Neural cell (in vitro differentiated cells): ENCODE results near the gene RBP5. TPM values are rescaled to one million over a fixed set of nuclear protein-coding genes. Genes with fewer than 3 reads are reported as not detected.

Source experiments
- H2AFZ ChIP-seq: fragments of 200-600, 300-800 bp; sonication (generic), shearing (Covaris generic); 2 replicates; pipeline ENCODE4 v1.6.0; 2014; ENCODE audit warnings: low read depth, mild to moderate bottlenecking, antibody characterized with exemption, low read length, moderate library complexity
- H3F3A ChIP-seq: fragments of 200-600 bp; shearing (Covaris generic); 2 replicates; pipeline ENCODE4 v1.6.1; 2016; ENCODE audit warnings: mild to moderate bottlenecking, moderate library complexity, mixed read lengths, antibody characterized with exemption, low read length; ENCODE audit not compliant: insufficient read depth, poor library complexity, severe bottlenecking
- H3K27ac ChIP-seq: fragments of 200-600, 300-800 bp; sonication (generic), shearing (Covaris generic); 2 replicates; pipeline ENCODE4 v1.5.1; 2014; ENCODE audit warnings: mild to moderate bottlenecking, low read length, moderate library complexity
- H3K27me3 ChIP-seq: fragments of 300-800, 200-600 bp; sonication (generic), shearing (Covaris generic); 2 replicates; pipeline ENCODE4 v1.6.0; 2014; ENCODE audit warnings: mild to moderate bottlenecking, low read depth, low read length, moderate library complexity; ENCODE audit not compliant: insufficient read depth
- H3K36me3 ChIP-seq: fragments of 300-800, 200-600 bp; sonication (generic), shearing (Covaris generic); 2 replicates; pipeline ENCODE4 v1.5.1; 2014; ENCODE audit warnings: mild to moderate bottlenecking, antibody characterized with exemption, low read length, moderate library complexity; ENCODE audit not compliant: insufficient read depth
- H3K4me2 ChIP-seq: fragments of 300-800, 200-600 bp; sonication (generic), shearing (Covaris generic); 2 replicates; pipeline ENCODE4 v1.6.0; 2014; ENCODE audit warnings: mild to moderate bottlenecking, low read length
- H3K4me3 ChIP-seq: fragments of 300-800, 200-600 bp; sonication (generic), shearing (Covaris generic); 2 replicates; pipeline ENCODE4 v1.5.1; 2014; ENCODE audit warnings: mild to moderate bottlenecking, low read length, moderate library complexity
- H3K79me2 ChIP-seq: fragments of 200-600 bp; shearing (Covaris generic); replicated peaks from 2 replicates; pipeline ENCODE4 v1.6.0; 2014; ENCODE audit warnings: mild to moderate bottlenecking, low read length, moderate library complexity; ENCODE audit not compliant: insufficient read depth
- H3K9ac ChIP-seq: fragments of 300-800, 200-600 bp; sonication (generic), shearing (Covaris generic); 2 replicates; pipeline ENCODE4 v1.6.1; 2016; ENCODE audit warnings: mild to moderate bottlenecking, low read length, mixed read lengths
- H3K9me2 ChIP-seq: fragments of 200-600 bp; shearing (Covaris generic); 2 replicates; pipeline ENCODE4 v1.6.1; 2016; ENCODE audit warnings: mild to moderate bottlenecking, low read length, mixed read lengths; ENCODE audit not compliant: insufficient read depth
- H3K9me3 ChIP-seq: fragments of 200-600, 300-800 bp; sonication (generic), shearing (Covaris generic); 2 replicates; pipeline ENCODE4 v1.6.1; 2016; ENCODE audit warnings: mild to moderate bottlenecking, mixed run types, low read length, moderate library complexity, mixed read lengths
- H4K20me1 ChIP-seq: fragments of 200-600 bp; shearing (Covaris generic); 2 replicates; pipeline ENCODE4 v1.6.1; 2016; ENCODE audit warnings: mild to moderate bottlenecking, mixed run types; ENCODE audit not compliant: insufficient read depth
- EP300 ChIP-seq: fragments of 450-650 bp; conservative IDR thresholded peaks from 2 replicates; pipeline ENCODE4 v1.6.1; 2014; ENCODE audit warnings: antibody characterized with exemption, mild to moderate bottlenecking, moderate library complexity; ENCODE audit not compliant: poor library complexity, severe bottlenecking
- EZH2 ChIP-seq: fragments of 200-600, 300-800 bp; shearing (Covaris generic), sonication (generic); IDR thresholded peaks from 2 replicates; pipeline ENCODE4 v1.6.1; 2014; ENCODE audit warnings: antibody characterized with exemption, low read length, borderline replicate concordance, mild to moderate bottlenecking; ENCODE audit not compliant: insufficient read depth, poor library complexity, severe bottlenecking
- MXI1 ChIP-seq: fragments of 450-650 bp; conservative IDR thresholded peaks from 2 replicates; pipeline ENCODE4 v1.6.1; 2014; ENCODE audit warnings: antibody characterized with exemption, mild to moderate bottlenecking; ENCODE audit not compliant: poor library complexity, severe bottlenecking
- POLR2AphosphoS5 ChIP-seq: IDR thresholded peaks from 2 replicates; pipeline ENCODE4 v1.6.1; 2012
- RAD21 ChIP-seq: fragments of 450-650 bp; conservative IDR thresholded peaks from 2 replicates; pipeline ENCODE4 v1.6.1; 2014; ENCODE audit warnings: antibody characterized with exemption, mild to moderate bottlenecking, moderate library complexity
- SMC3 ChIP-seq: fragments of 450-650 bp; conservative IDR thresholded peaks from 2 replicates; pipeline ENCODE4 v1.6.1; 2014; ENCODE audit warnings: antibody characterized with exemption, mild to moderate bottlenecking, moderate library complexity; ENCODE audit not compliant: poor library complexity
- TAF1 ChIP-seq: IDR thresholded peaks from 2 replicates; pipeline ENCODE4 v1.6.1; 2012; ENCODE audit warnings: low read depth
- polyA plus RNA-seq: library from polyadenylated mRNA; depleted of rRNA; stranded (reverse); fragments of >200 nt; gene quantifications from 2 replicates; pipeline ENCODE4 v1.2.3, GENCODE V29; 2014
- TF ChIP-seq, protein P1 (sequence below): IDR thresholded peaks from 2 replicates; pipeline ENCODE4 v1.6.1; 2012; ENCODE audit warnings: borderline replicate concordance
- TF ChIP-seq, protein P2 (sequence below): fragments of 450-650 bp; IDR thresholded peaks from 2 replicates; pipeline ENCODE4 v1.5.1; 2014; ENCODE audit warnings: antibody characterized with exemption, mild to moderate bottlenecking, moderate library complexity; ENCODE audit not compliant: poor library complexity, severe bottlenecking

The RBP5 gene
- polyA plus RNA-seq, 1 donor from 2014 or later: 1.9 TPM

DNA sequence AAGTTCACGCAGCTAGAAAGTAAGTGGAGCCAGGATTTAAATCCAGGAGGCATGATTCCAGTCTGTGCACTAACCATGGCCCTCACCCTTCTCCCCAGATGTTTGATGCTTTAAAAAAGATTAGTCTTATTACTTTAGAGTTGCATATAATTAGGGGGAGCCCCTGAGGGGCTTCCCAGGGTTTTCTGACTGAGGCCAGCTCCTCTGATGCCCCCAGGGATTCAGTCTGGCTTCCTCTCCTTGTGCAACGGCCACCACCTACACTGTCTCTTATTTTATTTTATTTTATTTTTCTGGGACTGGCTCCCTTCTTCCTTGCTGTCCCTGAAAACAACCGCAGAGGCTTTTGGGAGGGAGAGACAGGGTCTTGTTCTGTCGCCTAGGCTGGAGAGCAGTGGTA is 24.1 kb upstream of the RBP5 start:
- TF ChIP-seq RAD21 (no peak), SMC3 (no peak), EP300 (no peak), TAF1 (no peak), POLR2AphosphoS5 (no peak), EZH2 (no peak), MXI1 (no peak)
- TF ChIP-seq, protein P1, sequence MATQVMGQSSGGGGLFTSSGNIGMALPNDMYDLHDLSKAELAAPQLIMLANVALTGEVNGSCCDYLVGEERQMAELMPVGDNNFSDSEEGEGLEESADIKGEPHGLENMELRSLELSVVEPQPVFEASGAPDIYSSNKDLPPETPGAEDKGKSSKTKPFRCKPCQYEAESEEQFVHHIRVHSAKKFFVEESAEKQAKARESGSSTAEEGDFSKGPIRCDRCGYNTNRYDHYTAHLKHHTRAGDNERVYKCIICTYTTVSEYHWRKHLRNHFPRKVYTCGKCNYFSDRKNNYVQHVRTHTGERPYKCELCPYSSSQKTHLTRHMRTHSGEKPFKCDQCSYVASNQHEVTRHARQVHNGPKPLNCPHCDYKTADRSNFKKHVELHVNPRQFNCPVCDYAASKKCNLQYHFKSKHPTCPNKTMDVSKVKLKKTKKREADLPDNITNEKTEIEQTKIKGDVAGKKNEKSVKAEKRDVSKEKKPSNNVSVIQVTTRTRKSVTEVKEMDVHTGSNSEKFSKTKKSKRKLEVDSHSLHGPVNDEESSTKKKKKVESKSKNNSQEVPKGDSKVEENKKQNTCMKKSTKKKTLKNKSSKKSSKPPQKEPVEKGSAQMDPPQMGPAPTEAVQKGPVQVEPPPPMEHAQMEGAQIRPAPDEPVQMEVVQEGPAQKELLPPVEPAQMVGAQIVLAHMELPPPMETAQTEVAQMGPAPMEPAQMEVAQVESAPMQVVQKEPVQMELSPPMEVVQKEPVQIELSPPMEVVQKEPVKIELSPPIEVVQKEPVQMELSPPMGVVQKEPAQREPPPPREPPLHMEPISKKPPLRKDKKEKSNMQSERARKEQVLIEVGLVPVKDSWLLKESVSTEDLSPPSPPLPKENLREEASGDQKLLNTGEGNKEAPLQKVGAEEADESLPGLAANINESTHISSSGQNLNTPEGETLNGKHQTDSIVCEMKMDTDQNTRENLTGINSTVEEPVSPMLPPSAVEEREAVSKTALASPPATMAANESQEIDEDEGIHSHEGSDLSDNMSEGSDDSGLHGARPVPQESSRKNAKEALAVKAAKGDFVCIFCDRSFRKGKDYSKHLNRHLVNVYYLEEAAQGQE: no peak
- TF ChIP-seq, protein P2, sequence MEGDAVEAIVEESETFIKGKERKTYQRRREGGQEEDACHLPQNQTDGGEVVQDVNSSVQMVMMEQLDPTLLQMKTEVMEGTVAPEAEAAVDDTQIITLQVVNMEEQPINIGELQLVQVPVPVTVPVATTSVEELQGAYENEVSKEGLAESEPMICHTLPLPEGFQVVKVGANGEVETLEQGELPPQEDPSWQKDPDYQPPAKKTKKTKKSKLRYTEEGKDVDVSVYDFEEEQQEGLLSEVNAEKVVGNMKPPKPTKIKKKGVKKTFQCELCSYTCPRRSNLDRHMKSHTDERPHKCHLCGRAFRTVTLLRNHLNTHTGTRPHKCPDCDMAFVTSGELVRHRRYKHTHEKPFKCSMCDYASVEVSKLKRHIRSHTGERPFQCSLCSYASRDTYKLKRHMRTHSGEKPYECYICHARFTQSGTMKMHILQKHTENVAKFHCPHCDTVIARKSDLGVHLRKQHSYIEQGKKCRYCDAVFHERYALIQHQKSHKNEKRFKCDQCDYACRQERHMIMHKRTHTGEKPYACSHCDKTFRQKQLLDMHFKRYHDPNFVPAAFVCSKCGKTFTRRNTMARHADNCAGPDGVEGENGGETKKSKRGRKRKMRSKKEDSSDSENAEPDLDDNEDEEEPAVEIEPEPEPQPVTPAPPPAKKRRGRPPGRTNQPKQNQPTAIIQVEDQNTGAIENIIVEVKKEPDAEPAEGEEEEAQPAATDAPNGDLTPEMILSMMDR: no peak
- H3K9me2 ChIP-seq: no peaks in the 10 kb centered on the region
- H3K9me3 ChIP-seq: no peaks in the 10 kb centered on the region
- peaks cover 22% of the 10 kb centered on the region for H3K36me3 ChIP-seq
- H3K9ac ChIP-seq: no peak overlapping the region
- H3K4me2 ChIP-seq: no peak overlapping the region
- H3K27me3 ChIP-seq: no peaks in the 10 kb centered on the region
- no peak overlapping the region for H3K27ac ChIP-seq
- no peaks in the 10 kb centered on the region for H3K79me2 ChIP-seq
- H3F3A ChIP-seq: no peaks in the 10 kb centered on the region
- H3K4me3 ChIP-seq: no peak overlapping the region
- no peak overlapping the region for H2AFZ ChIP-seq
- no peaks in the 10 kb centered on the region for H4K20me1 ChIP-seq

- Histone ChIP-seq H2AFZ (no peak overlapping the region), H3K9me3 (no peaks in the 10 kb centered on the region), H3K9ac (no peak overlapping the region), H3K9me2 (no peaks in the 10 kb centered on the region), H3K4me3 (no peak overlapping the region), H3F3A (no peaks in the 10 kb centered on the region), H3K4me2 (no peak overlapping the region), H4K20me1 (no peaks in the 10 kb centered on the region), H3K27ac (no peak overlapping the region), H3K36me3 (peaks cover 27% of the 10 kb centered on the region), H3K27me3 (no peaks in the 10 kb centered on the region), H3K79me2 (no peaks in the 10 kb centered on the region)
- no peak for TF ChIP-seq SMC3
- no peak for TF ChIP-seq TAF1
- TF ChIP-seq EP300: no peak
- no peak for TF ChIP-seq POLR2AphosphoS5
- no peak for TF ChIP-seq EZH2
- TF ChIP-seq, protein P1: no peak
- no peak for TF ChIP-seq MXI1
Measured at GRCh38 chr12:7151532-7151931, 22.8 kb upstream of the RBP5 start.
